ENCODE measurements around the gene WDR27. TPM values are rescaled to one million over a fixed set of nuclear protein-coding genes. Genes with fewer than 3 reads are reported as not detected.
"Not testable (repeated sequence)": the region's sequence is repeated elsewhere in the genome, so short reads cannot be mapped to it uniquely, and the experiment has no call there.

WDR27 gene
- total RNA-seq, 1 donor from 2014 or later: 59.0 TPM

GRCh38 chr6:169445661-169446581 lies 255.9 kb downstream of the WDR27 start:
- no peaks in the 10 kb centered on the region for H3K9me3 Mint-ChIP-seq (ENCODE audit: unreplicated experiment)
- H3K27ac Mint-ChIP-seq (ENCODE audit: unreplicated experiment): no peak overlapping the region
- no peaks in the 10 kb centered on the region for H3K4me1 Mint-ChIP-seq (ENCODE audit: unreplicated experiment)
- H3K27me3 Mint-ChIP-seq (ENCODE audit: unreplicated experiment): peaks cover 2% of the 10 kb centered on the region
- peaks cover 3% of the 10 kb centered on the region for H3K36me3 Mint-ChIP-seq (ENCODE audit: low read depth, unreplicated experiment)
- no peak for DNase-seq (ENCODE audit: low spot score)
- H3K4me3 Mint-ChIP-seq (ENCODE audit: unreplicated experiment): no peak overlapping the region
- peak; percentile 2 for TF ChIP-seq CTCF (IDR thresholded peaks at IDR 0.05; ENCODE audit: unreplicated experiment)

GRCh38 chr6:169445227-169445626 lies 256.6 kb downstream of the WDR27 start:
- H3K9me3 Mint-ChIP-seq (ENCODE audit: unreplicated experiment): no peaks in the 10 kb centered on the region
- TF ChIP-seq CTCF (IDR thresholded peaks at IDR 0.05; ENCODE audit: unreplicated experiment): peak; percentile 31
- no peaks in the 10 kb centered on the region for H3K4me1 Mint-ChIP-seq (ENCODE audit: unreplicated experiment)
- DNase-seq (ENCODE audit: low spot score): no peak
- no peak overlapping the region for H3K4me3 Mint-ChIP-seq (ENCODE audit: unreplicated experiment)
- no peak overlapping the region for H3K27ac Mint-ChIP-seq (ENCODE audit: unreplicated experiment)
- H3K27me3 Mint-ChIP-seq (ENCODE audit: unreplicated experiment): peaks cover 2% of the 10 kb centered on the region
- peaks cover 3% of the 10 kb centered on the region for H3K36me3 Mint-ChIP-seq (ENCODE audit: low read depth, unreplicated experiment)

GRCh38 chr6:169441292-169441691 lies 260.5 kb downstream of the WDR27 start:
- Mint-ChIP-seq H3K27ac (ENCODE audit: unreplicated experiment) (no peak overlapping the region), H3K36me3 (ENCODE audit: low read depth, unreplicated experiment) (peaks cover 3% of the 10 kb centered on the region), H3K4me1 (ENCODE audit: unreplicated experiment) (no peaks in the 10 kb centered on the region), H3K4me3 (ENCODE audit: unreplicated experiment) (no peak overlapping the region), H3K27me3 (ENCODE audit: unreplicated experiment) (no peaks in the 10 kb centered on the region), H3K9me3 (ENCODE audit: unreplicated experiment) (no peaks in the 10 kb centered on the region)
- DNase-seq (ENCODE audit: low spot score): no peak
- no peak for TF ChIP-seq CTCF (IDR thresholded peaks at IDR 0.05; ENCODE audit: unreplicated experiment)

- no peak overlapping the region for H3K4me3 Mint-ChIP-seq (ENCODE audit: unreplicated experiment)
- no peaks in the 10 kb centered on the region for H3K4me1 Mint-ChIP-seq (ENCODE audit: unreplicated experiment)
- peaks cover 3% of the 10 kb centered on the region for H3K36me3 Mint-ChIP-seq (ENCODE audit: low read depth, unreplicated experiment)
- no peaks in the 10 kb centered on the region for H3K9me3 Mint-ChIP-seq (ENCODE audit: unreplicated experiment)
- no peak for TF ChIP-seq CTCF (IDR thresholded peaks at IDR 0.05; ENCODE audit: unreplicated experiment)
- H3K27ac Mint-ChIP-seq (ENCODE audit: unreplicated experiment): no peak overlapping the region
- DNase-seq (ENCODE audit: low spot score): no peak
- H3K27me3 Mint-ChIP-seq (ENCODE audit: unreplicated experiment): peaks cover 2% of the 10 kb centered on the region
Observed at GRCh38 chr6:169439710-169440109, 262.1 kb downstream of the WDR27 start.

GRCh38 chr6:169434554-169434953 lies 267.3 kb downstream of the WDR27 start:
- H3K9me3 Mint-ChIP-seq (ENCODE audit: unreplicated experiment): peaks cover 13% of the 10 kb centered on the region
- H3K27ac Mint-ChIP-seq (ENCODE audit: unreplicated experiment); H3K36me3 Mint-ChIP-seq (ENCODE audit: low read depth, unreplicated experiment); DNase-seq (ENCODE audit: low spot score); H3K4me1 Mint-ChIP-seq (ENCODE audit: unreplicated experiment); H3K27me3 Mint-ChIP-seq (ENCODE audit: unreplicated experiment); H3K4me3 Mint-ChIP-seq (ENCODE audit: unreplicated experiment): not testable (repeated sequence)
